Heart left ventricle (tissue), 13 donors: ENCODE results near the gene VPS29.
A peak's percentile ranks its signal among the peaks of the same experiment; 100 is the strongest.

Experiments used
- POLR2A ChIP-seq, 2 donors: fragments of 450-650 bp; IDR thresholded peaks; one replicate each; pipeline ENCODE4 v1.6.1; 2017; ENCODE audit warnings: antibody characterized with exemption in 2 of 2, mild to moderate bottlenecking in 2 of 2, moderate library complexity in 2 of 2
- TF ChIP-seq, protein P1 (sequence below), 12 donors: fragments of 200-600 bp; sonication (generic) in 4 of 12; IDR thresholded peaks; one replicate each; pipeline versions ENCODE4 v1.5.0 to v1.8.0; 2018 to 2022; ENCODE audit warnings: antibody characterized with exemption in 12 of 12, mild to moderate bottlenecking in 5 of 12
- donor health status: ischemic (EF 13 %, LVEDD 7.1; RV severe dilation, severe dysfunction).
- donor health status: DM: no; HTN: yes; CAD: no.
- donor health status: DM: no; HTN: no; CAD: no.
- donor health status: ischemic (EF 25% LVEDD 6.9; RV normal size, moderate dysfunction).
- donor health status: ischemic (EF 25% LVEDD 5.7; RV mildly dilated, moderate dysfunction).
- donor health status: ischemic (EF 35%, LVEDD 5.7; RV mildly dilated, moderate dysfunction).
- donor health status: nonischemic (EF 11% LVEDD 7.7; RV severe dilation, severe dysfunction).
- donor health status: DM: yes; HTN: yes; CAD: no.
- donor health status: PGD.
- donor health status: ischemic (EF 29% LVEDD 5.4; RV normal size, mild dysfunction).
- donor health status: nonischemic (EF 23%, LVEDD 6.1; RV moderate dilation, normal function).

DNA sequence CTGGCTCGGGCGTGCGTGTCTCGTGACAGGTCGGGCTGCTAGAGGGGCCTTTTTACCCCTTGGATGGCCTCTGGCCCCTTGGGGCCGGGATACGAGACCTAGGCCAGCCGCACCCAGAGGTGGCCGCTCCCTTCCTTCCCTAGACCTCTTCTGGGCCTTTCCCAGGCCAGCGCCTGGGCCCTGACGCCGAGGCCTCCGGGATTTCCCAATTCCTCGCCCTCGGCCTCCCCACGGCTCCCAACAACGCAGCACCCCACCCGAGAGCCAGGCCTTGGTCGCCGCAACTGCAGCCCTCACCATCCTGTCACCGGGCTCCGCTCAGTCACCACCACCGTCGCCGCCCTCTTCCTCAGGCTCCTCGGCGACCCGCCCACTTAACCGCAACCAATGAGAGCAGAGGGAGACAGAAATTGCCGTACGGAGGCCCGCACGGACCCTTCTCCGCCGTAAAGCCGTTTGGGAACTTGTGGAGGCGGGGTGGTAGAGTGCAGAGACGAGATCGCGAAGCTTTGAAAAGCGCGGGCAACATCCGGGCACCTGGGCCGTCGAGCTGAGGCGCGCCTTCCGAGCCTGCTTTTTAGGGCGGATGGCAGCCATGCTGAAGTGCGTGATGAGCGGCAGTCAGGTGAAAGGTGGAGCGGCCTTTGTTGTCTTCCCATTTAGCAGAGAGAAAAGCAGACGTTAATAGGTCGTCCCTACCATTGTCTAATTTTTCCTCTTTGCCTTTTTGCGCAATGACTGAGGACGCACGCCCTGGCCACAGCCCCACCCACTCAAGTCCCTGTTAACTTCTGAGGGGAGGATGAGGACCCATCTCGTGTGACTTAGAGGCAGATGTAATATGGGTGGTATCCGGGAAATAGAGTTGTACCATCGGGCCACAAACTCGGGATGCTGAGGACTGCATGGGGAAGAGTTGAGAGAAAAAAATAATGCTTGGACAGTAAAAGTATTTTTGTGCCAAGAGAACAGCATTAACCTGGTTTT is at the start of gene VPS29, which contains the start of gene RAD9B:
- TF ChIP-seq, protein P1, sequence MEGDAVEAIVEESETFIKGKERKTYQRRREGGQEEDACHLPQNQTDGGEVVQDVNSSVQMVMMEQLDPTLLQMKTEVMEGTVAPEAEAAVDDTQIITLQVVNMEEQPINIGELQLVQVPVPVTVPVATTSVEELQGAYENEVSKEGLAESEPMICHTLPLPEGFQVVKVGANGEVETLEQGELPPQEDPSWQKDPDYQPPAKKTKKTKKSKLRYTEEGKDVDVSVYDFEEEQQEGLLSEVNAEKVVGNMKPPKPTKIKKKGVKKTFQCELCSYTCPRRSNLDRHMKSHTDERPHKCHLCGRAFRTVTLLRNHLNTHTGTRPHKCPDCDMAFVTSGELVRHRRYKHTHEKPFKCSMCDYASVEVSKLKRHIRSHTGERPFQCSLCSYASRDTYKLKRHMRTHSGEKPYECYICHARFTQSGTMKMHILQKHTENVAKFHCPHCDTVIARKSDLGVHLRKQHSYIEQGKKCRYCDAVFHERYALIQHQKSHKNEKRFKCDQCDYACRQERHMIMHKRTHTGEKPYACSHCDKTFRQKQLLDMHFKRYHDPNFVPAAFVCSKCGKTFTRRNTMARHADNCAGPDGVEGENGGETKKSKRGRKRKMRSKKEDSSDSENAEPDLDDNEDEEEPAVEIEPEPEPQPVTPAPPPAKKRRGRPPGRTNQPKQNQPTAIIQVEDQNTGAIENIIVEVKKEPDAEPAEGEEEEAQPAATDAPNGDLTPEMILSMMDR (IDR thresholded peaks at IDR 0.05) = no peak
- TF ChIP-seq POLR2A (IDR thresholded peaks at IDR 0.05) = peak in 1 of 2 donors; percentile 87
